B cell (primary cell): ENCODE data around the gene ZBTB25. TPM values are rescaled to one million over a fixed set of nuclear protein-coding genes. Genes with fewer than 3 reads are reported as not detected.

Experiments used
- ATAC-seq: fragments of 200-7000 bp; cut with Tn5 transposase; one replicate; pipeline ENCODE4 v1.10.0; 2021; ENCODE audit warnings: low read depth, mild to moderate bottlenecking, moderate number of reproducible peaks, moderate library complexity
- CTCF ChIA-PET: fragments of 350-600 bp; sonication (Branson Sonifier 250); formaldehyde crosslinking; loops from one replicate; lab custom pipeline; 2021; ENCODE audit warnings: antibody characterized with exemption, inconsistent platforms; lab: Charles Lee
- POLR2A ChIA-PET: fragments of 350-600 bp; sonication (Branson Sonifier 250); formaldehyde crosslinking; loops from one replicate; lab custom pipeline; 2021; ENCODE audit warnings: antibody characterized with exemption; lab: Charles Lee
- DNase-seq: peaks from one replicate; pipeline ENCODE4 v3.0.0; 2013
- H2AFZ ChIP-seq: 2 replicates; pipeline ENCODE4 v1.6.1; 2012; ENCODE audit warnings: mild to moderate bottlenecking, low read depth, low read length; ENCODE audit not compliant: insufficient read depth, poor library complexity, severe bottlenecking
- H3K27ac ChIP-seq, 2 donors: 1 replicate in 1 of 2; 2 replicates in 1 of 2; pipeline ENCODE4 v1.5.1; 2012 to 2013; ENCODE audit warnings: low read length in 2 of 2, mild to moderate bottlenecking in 2 of 2, moderate library complexity in 1 of 2
- H3K27me3 ChIP-seq, 4 experiments: fragments of 200-600 bp in 1 of 4; sonication (generic) in 1 of 4; replicated peaks in 1 of 4; 1 replicate in 2 of 4; 2 replicates in 2 of 4; pipeline versions ENCODE4 v1.6.1 to v1.7.0; 2013 to 2016; ENCODE audit warnings: low read length in 3 of 4, mild to moderate bottlenecking in 2 of 4, mixed read lengths in 1 of 4, moderate library complexity in 1 of 4; ENCODE audit not compliant: insufficient read depth in 4 of 4, control insufficient read depth in 3 of 4; ENCODE audit errors: control extremely low read depth in 1 of 4
- H3K36me3 ChIP-seq, 2 experiments: replicated peaks in 1 of 2; 1 replicate in 1 of 2; 2 replicates in 1 of 2; pipeline versions ENCODE4 v1.6.1 to v1.7.1; 2013; ENCODE audit warnings: low read length in 1 of 2; ENCODE audit not compliant: insufficient read depth in 2 of 2, control insufficient read depth in 1 of 2; ENCODE audit errors: control extremely low read depth in 1 of 2, extremely low read depth in 1 of 2
- H3K4me1 ChIP-seq, 2 donors: fragments of 200-600 bp in 1 of 2; sonication (generic) in 1 of 2; 1 replicate in 1 of 2; 2 replicates in 1 of 2; pipeline versions ENCODE4 v1.5.1 to v1.6.1; 2013 to 2017; ENCODE audit warnings: low read length in 2 of 2; ENCODE audit not compliant: control insufficient read depth in 2 of 2, insufficient read depth in 2 of 2
- H3K4me2 ChIP-seq: replicated peaks from 2 replicates; pipeline ENCODE3; 2012; ENCODE audit warnings: mild to moderate bottlenecking, low read depth, low read length; ENCODE audit not compliant: poor library complexity, severe bottlenecking
- H3K4me3 ChIP-seq, 5 experiments: fragments of 200-600 bp in 1 of 5; sonication (generic) in 1 of 5; 1 replicate in 3 of 5; 2 replicates in 2 of 5; pipeline versions ENCODE4 v1.5.1 to v1.7.0; 2011 to 2016; ENCODE audit warnings: low read length in 4 of 5, mild to moderate bottlenecking in 4 of 5, low read depth in 2 of 5, control low read depth in 1 of 5, moderate library complexity in 1 of 5; ENCODE audit not compliant: insufficient read depth in 1 of 5; ENCODE audit errors: control extremely low read depth in 1 of 5, extremely low read depth in 1 of 5
- H3K79me2 ChIP-seq: fragments of 200-600 bp; sonication (generic); one replicate; pipeline ENCODE4 v1.6.0; 2016; ENCODE audit warnings: low read length; ENCODE audit not compliant: control insufficient read depth, insufficient read depth
- H3K9ac ChIP-seq: fragments of 200-600 bp; sonication (generic); 2 replicates; pipeline ENCODE4 v1.6.1; 2017; ENCODE audit warnings: mild to moderate bottlenecking, low read length, moderate library complexity
- H3K9me3 ChIP-seq, 3 donors: one replicate each; pipeline versions ENCODE4 v1.6.1 to v1.7.1; 2013; ENCODE audit warnings: low read length in 2 of 3; ENCODE audit not compliant: control insufficient read depth in 2 of 3, insufficient read depth in 1 of 3; ENCODE audit errors: control extremely low read depth in 1 of 3
- H4K20me1 ChIP-seq: 2 replicates; pipeline ENCODE4 v1.6.0; 2012; ENCODE audit warnings: mild to moderate bottlenecking, low read length; ENCODE audit not compliant: insufficient read depth, control insufficient read depth, poor library complexity, severe bottlenecking
- H3K27ac Mint-ChIP-seq: one replicate; pipeline ENCODE4 v1.8.0; 2021; ENCODE audit warnings: mixed read lengths
- H3K27me3 Mint-ChIP-seq: one replicate; pipeline ENCODE4 v1.8.0; 2021; ENCODE audit warnings: mixed read lengths
- H3K4me1 Mint-ChIP-seq: one replicate; pipeline ENCODE4 v1.8.0; 2021; ENCODE audit warnings: mixed read lengths
- H3K4me3 Mint-ChIP-seq: one replicate; pipeline ENCODE4 v1.8.0; 2021; ENCODE audit warnings: mixed read lengths
- H3K9me3 Mint-ChIP-seq: one replicate; pipeline ENCODE4 v1.8.0; 2022; ENCODE audit warnings: mixed read lengths; ENCODE audit not compliant: insufficient read depth
- CTCF ChIP-seq: fragments of 200-600 bp; IDR thresholded peaks from one replicate; pipeline ENCODE4 v1.8.0; 2022; ENCODE audit warnings: antibody characterized with exemption, mild to moderate bottlenecking
- EZH2 ChIP-seq: IDR thresholded peaks from 2 replicates; pipeline ENCODE4 v1.6.1; 2012; ENCODE audit warnings: borderline replicate concordance, low read depth, mild to moderate bottlenecking, moderate library complexity, low read length; ENCODE audit not compliant: insufficient read depth, poor library complexity, severe bottlenecking
- WGBS: methylation state at CpG from one replicate; pipeline ENCODE4 v1.1.5; 2013; ENCODE audit warnings: missing lambda C conversion rate; ENCODE audit not compliant: insufficient coverage; 5-methylcytosine and 5-hydroxymethylcytosine counted together
- intact Hi-C: fragments of 100-400 bp; cut with micrococcal nuclease; formaldehyde crosslinking; loops from one replicate; pipeline ENCODE4 v1.10.0; 2022
- polyA plus RNA-seq: library from polyadenylated mRNA; depleted of rRNA; stranded (reverse); fragments of >200 nt; gene quantifications from 2 replicates; pipeline ENCODE4 v1.2.3, GENCODE V29; 2012
- total RNA-seq, 2 donors: library from RNA; stranded (reverse); fragments of 120-200 nt in 1 of 2; gene quantifications; 1 replicate in 1 of 2; 2 replicates in 1 of 2; pipeline versions ENCODE4 v1.2.3 to v1.2.4, GENCODE V29; 2013 to 2022

ZBTB25 gene
- total and polyA plus RNA-seq, 2 donors (not counting 1 experiment from before 2014, with no cell fraction given): 20.8 to 45.7 TPM

GRCh38 chr14:64536488-64537245 is 33.0 kb upstream of the ZBTB25 start:
- peaks cover 0 to 14% (median 5%) of the 10 kb centered on the region in 4 experiments for H3K27me3 ChIP-seq
- WGBS: no CpG with 5 or more reads among the region's 4 CpGs
- H3K4me2 ChIP-seq: no peak overlapping the region
- H3K4me3 ChIP-seq: no peak overlapping the region
- no peaks in the 10 kb centered on the region for H3K36me3 ChIP-seq
- Mint-ChIP-seq H3K4me1 (peaks cover 21% of the 10 kb centered on the region), H3K9me3 (peaks cover 6% of the 10 kb centered on the region), H3K4me3 (no peak overlapping the region), H3K27ac (no peak overlapping the region), H3K27me3 (peaks cover 5% of the 10 kb centered on the region)
- H3K4me1 ChIP-seq: peaks cover 17 to 23% of the 10 kb centered on the region in 2 donors
- no peaks in the 10 kb centered on the region for H4K20me1 ChIP-seq
- ChIA-PET CTCF (interaction anchor here (1.5 kb wide), 1 partner anchor 107 kb away, joined by 3 read pairs; no protein-coding TSS in a partner anchor), POLR2A (no interaction called here)
- no peak overlapping the region for H2AFZ ChIP-seq
- ATAC-seq: no peak
- no peak overlapping the region for H3K27ac ChIP-seq
- peaks cover 0 to 14% (median 10%) of the 10 kb centered on the region in 3 donors for H3K9me3 ChIP-seq
- DNase-seq: no peak
- no peaks in the 10 kb centered on the region for H3K79me2 ChIP-seq
- no peak for TF ChIP-seq EZH2
- no peak for TF ChIP-seq CTCF
- no peak overlapping the region for H3K9ac ChIP-seq
- intact Hi-C loops: no loop called here

- CTCF ChIA-PET: interaction anchor here (1.3 to 2.1 kb wide), 2 partner anchors 9 to 20 kb away, joined by 4 to 8 read pairs; partner anchors contain the start of gene HSPA2
- Histone ChIP-seq H3K27me3 (no peaks in the 10 kb centered on the region), H3K79me2 (peaks cover 4% of the 10 kb centered on the region), H2AFZ (no peak overlapping the region), H4K20me1 (peaks cover 4% of the 10 kb centered on the region), H3K36me3 (no peaks in the 10 kb centered on the region), H3K9me3 (no peaks in the 10 kb centered on the region), H3K4me1 (no peaks in the 10 kb centered on the region), H3K27ac (no peak overlapping the region), H3K4me2 (no peak overlapping the region), H3K9ac (no peak overlapping the region), H3K4me3 (no peak overlapping the region)
- TF ChIP-seq CTCF (no peak), EZH2 (no peak)
- POLR2A ChIA-PET: no interaction called here
- no peak overlapping the region for H3K4me3 Mint-ChIP-seq
- no peaks in the 10 kb centered on the region for H3K27me3 Mint-ChIP-seq
- no peaks in the 10 kb centered on the region for H3K9me3 Mint-ChIP-seq
- H3K27ac Mint-ChIP-seq: no peak overlapping the region
- intact Hi-C loops: no loop called here
- ATAC-seq (no peak), DNase-seq (no peak)
- no peaks in the 10 kb centered on the region for H3K4me1 Mint-ChIP-seq
- WGBS: no CpG with 5 or more reads among the region's 2 CpGs
These were observed 27.9 kb upstream of the ZBTB25 start for GRCh38 chr14:64531567-64531966.
